Naive thymus-derived CD4-positive, alpha-beta T cell (primary cell): ENCODE data around the gene CKS2. TPM values are rescaled to one million over a fixed set of nuclear protein-coding genes. Genes with fewer than 3 reads are reported as not detected.

Experiments used
- ATAC-seq: fragments of 150-1000 bp; cut with Tn5 transposase; 2 replicates; pipeline ENCODE4 v1.10.0; 2021; ENCODE audit warnings: mild to moderate bottlenecking, moderate library complexity
- CTCF ChIA-PET: fragments of 350-600 bp; sonication (Branson Sonifier 250); formaldehyde crosslinking; loops from one replicate; lab custom pipeline; 2021; ENCODE audit warnings: antibody characterized with exemption; lab: Charles Lee
- POLR2A ChIA-PET: fragments of 350-600 bp; sonication (Branson Sonifier 250); formaldehyde crosslinking; loops from one replicate; lab custom pipeline; 2021; ENCODE audit warnings: antibody characterized with exemption, inconsistent platforms; lab: Charles Lee
- DNase-seq, 9 donors: peaks; one replicate each; pipeline versions ENCODE4 v3.0.0 to v3.0.0-alpha.2; 2020 to 2022; ENCODE audit warnings: mixed read lengths in 1 of 9
- H3K27ac ChIP-seq: one replicate; pipeline ENCODE4 v1.7.0; 2013; ENCODE audit warnings: mild to moderate bottlenecking, low read depth, low read length, moderate library complexity
- H3K27me3 ChIP-seq, 2 donors: one replicate each; pipeline ENCODE4 v1.7.0; 2013; ENCODE audit warnings: low read length in 2 of 2, mild to moderate bottlenecking in 2 of 2, moderate library complexity in 2 of 2; ENCODE audit not compliant: control insufficient read depth in 2 of 2, insufficient read depth in 2 of 2
- H3K36me3 ChIP-seq, 3 experiments: 1 replicate in 2 of 3; 2 replicates in 1 of 3; pipeline ENCODE4 v1.7.0; 2013; ENCODE audit warnings: low read length in 3 of 3, mild to moderate bottlenecking in 3 of 3, moderate library complexity in 1 of 3; ENCODE audit not compliant: insufficient read depth in 3 of 3, control insufficient read depth in 2 of 3
- H3K4me1 ChIP-seq, 2 donors: one replicate each; pipeline ENCODE4 v1.7.0; 2013; ENCODE audit warnings: low read length in 2 of 2, mild to moderate bottlenecking in 2 of 2, moderate library complexity in 1 of 2; ENCODE audit not compliant: control insufficient read depth in 2 of 2, insufficient read depth in 2 of 2
- H3K4me3 ChIP-seq: 2 replicates; pipeline ENCODE4 v1.7.0; 2013; ENCODE audit warnings: mild to moderate bottlenecking, low read length
- H3K9me3 ChIP-seq, 3 experiments: 1 replicate in 2 of 3; 2 replicates in 1 of 3; pipeline ENCODE4 v1.7.0; 2013; ENCODE audit warnings: low read length in 3 of 3; ENCODE audit not compliant: control insufficient read depth in 2 of 3
- H3K27ac Mint-ChIP-seq, 9 donors: one replicate each; pipeline ENCODE4 v1.8.0; 2020 to 2022; ENCODE audit warnings: mixed read lengths in 9 of 9, mild to moderate bottlenecking in 8 of 9, moderate library complexity in 5 of 9, inconsistent platforms in 2 of 9
- H3K27me3 Mint-ChIP-seq, 5 donors: one replicate each; pipeline ENCODE4 v1.8.0; 2021 to 2022; ENCODE audit warnings: mixed read lengths in 5 of 5, mild to moderate bottlenecking in 1 of 5
- H3K36me3 Mint-ChIP-seq, 5 donors: one replicate each; pipeline ENCODE4 v1.8.0; 2020 to 2022; ENCODE audit warnings: mixed read lengths in 5 of 5, mild to moderate bottlenecking in 3 of 5, inconsistent platforms in 1 of 5
- H3K4me1 Mint-ChIP-seq, 7 donors: one replicate each; pipeline ENCODE4 v1.8.0; 2020 to 2022; ENCODE audit warnings: mixed read lengths in 7 of 7, mild to moderate bottlenecking in 3 of 7, inconsistent platforms in 1 of 7
- H3K4me3 Mint-ChIP-seq, 10 donors: one replicate each; pipeline ENCODE4 v1.8.0; 2020 to 2022; ENCODE audit warnings: mild to moderate bottlenecking in 10 of 10, mixed read lengths in 10 of 10, moderate library complexity in 6 of 10, inconsistent platforms in 2 of 10
- H3K9me3 Mint-ChIP-seq, 11 donors: one replicate each; pipeline ENCODE4 v1.8.0; 2020 to 2022; ENCODE audit warnings: mixed read lengths in 11 of 11, mild to moderate bottlenecking in 4 of 11, inconsistent platforms in 1 of 11, moderate library complexity in 1 of 11
- intact Hi-C, 2 donors: fragments of 100-400 bp; cut with micrococcal nuclease; formaldehyde crosslinking; loops; one replicate each; pipeline ENCODE4 v1.15.1; 2023
- polyA plus RNA-seq, 2 donors: library from polyadenylated mRNA; unstranded; fragments of 300-500 nt; fragmentation: Illumina TruSeq; gene quantifications; one replicate each; pipeline ENCODE4 v1.2.3, GENCODE V29; 2021
- total RNA-seq, 6 experiments: library from RNA in 5 of 6; stranded (reverse) in 5 of 6; gene quantifications; 1 replicate in 5 of 6; 2 replicates in 1 of 6; pipeline ENCODE4 v1.2.3 and lab custom pipeline; 2021 to 2026

CKS2 gene
- total and polyA plus RNA-seq, 7 experiments from 2014 or later = 5.2 to 121 (median 8.0) TPM

DNA sequence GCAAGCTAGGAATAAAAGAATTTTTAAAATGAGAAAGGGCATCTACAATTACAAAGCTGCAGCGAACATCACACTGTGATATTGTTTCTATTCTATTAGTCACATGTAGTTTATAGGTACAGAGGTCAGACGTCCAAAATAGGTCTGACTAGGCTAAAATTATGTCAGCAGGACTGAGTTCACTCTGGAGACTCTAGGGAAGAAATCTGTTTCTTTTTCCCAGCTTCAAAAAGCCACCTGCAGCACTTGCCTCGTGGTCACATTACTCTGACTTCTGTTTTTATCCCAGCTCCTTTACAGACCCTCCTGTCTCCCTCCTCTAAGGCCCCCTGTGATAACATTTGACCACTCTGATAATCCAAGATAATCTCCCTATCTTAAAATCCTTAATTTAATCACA, 5.1 kb upstream of the CKS2 start:
- H3K36me3 Mint-ChIP-seq = peaks cover 0 to 9% (median 4%) of the 10 kb centered on the region in 5 donors
- peaks cover 9% of the 10 kb centered on the region in 2 donors for H3K4me1 ChIP-seq
- H3K4me1 Mint-ChIP-seq = peaks cover 4 to 19% (median 11%) of the 10 kb centered on the region in 7 donors
- no peaks in the 10 kb centered on the region for H3K9me3 ChIP-seq
- no peak overlapping the region for H3K4me3 Mint-ChIP-seq
- H3K4me3 ChIP-seq = no peak overlapping the region
- no peaks in the 10 kb centered on the region for H3K27me3 ChIP-seq
- no peak overlapping the region for H3K27ac Mint-ChIP-seq
- H3K9me3 Mint-ChIP-seq = peaks cover 0 to 4% (median 0%) of the 10 kb centered on the region in 11 donors
- DNase-seq (no peak), ATAC-seq (no peak)
- ChIA-PET POLR2A (interaction anchor here (0.8 to 1.0 kb wide), 2 partner anchors 13 to 23 kb away, joined by 4 to 5 read pairs; partner anchors contain the start of gene SECISBP2), CTCF (interaction anchor here (0.8 kb wide), 1 partner anchor 150 kb away, joined by 6 read pairs; no protein-coding TSS in a partner anchor)
- H3K27ac ChIP-seq = no peak overlapping the region
- H3K27me3 Mint-ChIP-seq = peaks cover 0 to 7% (median 0%) of the 10 kb centered on the region in 5 donors
- no peaks in the 10 kb centered on the region for H3K36me3 ChIP-seq
- intact Hi-C loops = no loop called here

DNA sequence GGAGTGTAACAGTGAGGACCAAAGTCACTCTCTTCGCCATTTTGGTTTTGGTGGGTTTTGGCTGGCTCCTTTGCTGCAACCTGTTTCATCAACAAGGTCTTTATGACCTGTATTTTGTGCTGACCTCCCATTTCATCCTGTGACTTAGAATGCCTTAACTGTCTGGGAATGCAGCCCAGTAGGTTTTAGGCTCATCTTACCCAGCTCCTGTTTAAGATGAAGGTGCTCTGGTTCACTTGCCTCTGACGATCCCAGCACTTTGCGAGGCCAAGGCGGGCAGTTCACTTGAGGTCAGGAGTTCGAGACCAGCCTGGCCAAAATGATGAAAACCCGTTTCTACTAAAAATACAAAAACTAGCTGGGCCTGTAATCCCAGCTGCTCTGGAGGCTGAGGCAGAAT, 1.8 kb upstream of the CKS2 start:
- peak overlapping the region in 9 of 10 donors; percentile 16 to 99 (median 95) for H3K4me3 Mint-ChIP-seq
- no peak overlapping the region for H3K4me3 ChIP-seq
- DNase-seq = no peak
- peaks cover 0 to 9% (median 4%) of the 10 kb centered on the region in 5 donors for H3K36me3 Mint-ChIP-seq
- H3K27me3 Mint-ChIP-seq = peaks cover 0 to 7% (median 0%) of the 10 kb centered on the region in 5 donors
- H3K27me3 ChIP-seq = peaks cover 0 to 4% of the 10 kb centered on the region in 2 donors
- H3K4me1 ChIP-seq = peaks cover 22 to 24% of the 10 kb centered on the region in 2 donors
- intact Hi-C loops = no loop called here
- ChIA-PET POLR2A (no interaction called here), CTCF (no interaction called here)
- H3K27ac Mint-ChIP-seq = peak overlapping the region in 8 of 9 donors; percentile 97 to 100 (median 99)
- H3K36me3 ChIP-seq = no peaks in the 10 kb centered on the region
- peaks cover 7 to 34% (median 25%) of the 10 kb centered on the region in 7 donors for H3K4me1 Mint-ChIP-seq
- no peak for ATAC-seq
- H3K9me3 Mint-ChIP-seq = peaks cover 0 to 6% (median 0%) of the 10 kb centered on the region in 11 donors
- H3K27ac ChIP-seq = peak overlapping the region; percentile 96
- no peaks in the 10 kb centered on the region for H3K9me3 ChIP-seq

GRCh38 chr9:89309608-89310474, 1.2 kb upstream of the CKS2 start:
- intact Hi-C loops = loop anchor here (1.0 to 10.0 kb wide), 5 partner anchors 8 to 475 kb away; partner anchors contain the start of genes GADD45G (in 2 of the 2) and SECISBP2 (in 2 of the 2)
- H3K9me3 ChIP-seq = no peaks in the 10 kb centered on the region
- Mint-ChIP-seq H3K4me3 (peak overlapping the region; percentile 94 to 99 (median 96)), H3K9me3 (peaks cover 0 to 6% (median 0%) of the 10 kb centered on the region in 11 donors), H3K27ac (peak overlapping the region; percentile 97 to 100 (median 99)), H3K27me3 (peaks cover 0 to 7% (median 0%) of the 10 kb centered on the region in 5 donors), H3K36me3 (peaks cover 0 to 13% (median 4%) of the 10 kb centered on the region in 5 donors), H3K4me1 (peaks cover 7 to 34% (median 32%) of the 10 kb centered on the region in 7 donors)
- peak overlapping the region; percentile 96 for H3K27ac ChIP-seq
- peaks cover 22 to 24% of the 10 kb centered on the region in 2 donors for H3K4me1 ChIP-seq
- ChIA-PET CTCF (no interaction called here), POLR2A (interaction anchor here (0.7 to 1.5 kb wide), 5 partner anchors 8 to 221 kb away, joined by 3 to 7 read pairs (median 4); partner anchors contain the start of gene SECISBP2)
- ATAC-seq = no peak
- peak overlapping the region; percentile 82 for H3K4me3 ChIP-seq
- H3K27me3 ChIP-seq = peaks cover 0 to 4% of the 10 kb centered on the region in 2 donors
- DNase-seq = peak in 2 of 9 donors; percentile 16 to 22
- no peaks in the 10 kb centered on the region for H3K36me3 ChIP-seq

DNA sequence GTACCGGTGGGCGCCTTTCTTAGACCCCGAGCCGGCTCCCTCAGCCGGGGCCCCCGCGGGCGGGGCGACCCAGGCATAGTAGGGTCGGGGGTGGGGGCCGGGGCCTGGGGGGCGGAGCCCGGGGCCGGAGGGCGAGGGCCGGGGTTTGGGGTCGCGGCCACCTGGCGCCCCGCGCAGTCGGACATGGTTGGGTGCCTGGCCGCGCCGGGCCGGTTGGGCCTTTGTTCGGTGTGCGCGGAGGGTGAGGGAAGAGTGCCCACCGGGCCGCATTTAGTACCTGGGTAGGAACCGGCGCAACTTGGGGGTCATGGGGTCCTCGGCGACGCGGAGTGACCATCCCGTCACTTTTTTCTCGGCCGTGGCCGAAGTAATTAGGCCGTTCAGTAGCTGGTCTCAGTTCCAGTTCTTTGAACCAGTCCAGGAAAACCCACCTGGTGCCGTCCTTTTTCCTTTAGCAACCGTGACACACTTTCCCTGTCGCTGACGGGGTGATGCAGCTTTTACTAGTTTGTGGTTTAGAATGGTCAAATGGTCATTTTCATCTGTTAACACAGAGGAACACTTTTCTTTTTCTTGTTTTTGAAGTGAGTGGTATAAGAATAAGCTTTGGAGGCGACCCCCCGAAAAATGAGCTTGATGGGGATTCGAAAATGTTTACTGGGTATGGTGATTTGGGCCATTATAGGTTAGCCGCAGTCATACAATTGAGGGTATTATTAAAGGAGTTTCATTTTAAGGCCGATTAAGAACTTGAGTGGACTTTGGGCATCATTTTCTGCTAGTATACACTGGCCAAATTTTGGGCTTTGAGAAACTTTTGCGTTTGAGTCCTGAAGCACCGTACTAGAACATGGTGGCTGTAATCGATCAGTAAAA, 589 bp downstream of the CKS2 start:
- Mint-ChIP-seq H3K4me3 (peak overlapping the region; percentile 94 to 99 (median 96)), H3K27ac (peak overlapping the region; percentile 97 to 100 (median 99)), H3K4me1 (peaks cover 0 to 38% (median 32%) of the 10 kb centered on the region in 7 donors), H3K9me3 (peaks cover 0 to 6% (median 0%) of the 10 kb centered on the region in 11 donors), H3K36me3 (peaks cover 0 to 21% (median 2%) of the 10 kb centered on the region in 5 donors), H3K27me3 (peaks cover 0 to 7% (median 0%) of the 10 kb centered on the region in 5 donors)
- H3K9me3 ChIP-seq = no peaks in the 10 kb centered on the region
- ChIA-PET CTCF (no interaction called here), POLR2A (no interaction called here)
- no peak for ATAC-seq
- no peaks in the 10 kb centered on the region for H3K36me3 ChIP-seq
- peaks cover 22 to 24% of the 10 kb centered on the region in 2 donors for H3K4me1 ChIP-seq
- peak overlapping the region; percentile 96 for H3K27ac ChIP-seq
- H3K27me3 ChIP-seq = peaks cover 0 to 4% of the 10 kb centered on the region in 2 donors
- intact Hi-C loops = loop anchor here (2.0 to 10.0 kb wide), 4 partner anchors 151 to 477 kb away; partner anchors contain the start of gene GADD45G (in 2 of the 2)
- DNase-seq = no peak
- peak overlapping the region; percentile 67 for H3K4me3 ChIP-seq

- peaks cover 0 to 41% (median 32%) of the 10 kb centered on the region in 7 donors for H3K4me1 Mint-ChIP-seq
- Histone ChIP-seq H3K4me3 (peak overlapping the region; percentile 67), H3K9me3 (no peaks in the 10 kb centered on the region), H3K27me3 (peaks cover 0 to 4% of the 10 kb centered on the region in 2 donors), H3K36me3 (no peaks in the 10 kb centered on the region), H3K27ac (no peak overlapping the region), H3K4me1 (peaks cover 23 to 24% of the 10 kb centered on the region in 2 donors)
- ChIA-PET POLR2A (no interaction called here), CTCF (no interaction called here)
- H3K27ac Mint-ChIP-seq = peak overlapping the region in 3 of 9 donors; percentile 8 to 66 (median 29)
- H3K27me3 Mint-ChIP-seq = peaks cover 0 to 7% (median 0%) of the 10 kb centered on the region in 5 donors
- ATAC-seq = no peak
- peak overlapping the region; percentile 63 to 99 (median 84) for H3K4me3 Mint-ChIP-seq
- intact Hi-C loops = loop anchor here (5.0 to 10.0 kb wide), 2 partner anchors 150 to 477 kb away; no protein-coding TSS in a partner anchor
- H3K9me3 Mint-ChIP-seq = peaks cover 0 to 6% (median 0%) of the 10 kb centered on the region in 11 donors
- peaks cover 0 to 26% (median 0%) of the 10 kb centered on the region in 5 donors for H3K36me3 Mint-ChIP-seq
- no peak for DNase-seq
These were observed 1.2 kb downstream of the CKS2 start for GRCh38 chr9:89312222-89312571.
